GM12878 (cell line): ENCODE data around the gene RFLNA. TPM values are rescaled to one million over a fixed set of nuclear protein-coding genes. Genes with fewer than 3 reads are reported as not detected.

Experiments
- ATAC-seq: fragments of 200-7000 bp; cut with Tn5 transposase; 3 replicates; pipeline ENCODE4 v1.9.1; 2020; ENCODE audit warnings: mild to moderate bottlenecking, moderate library complexity
- BruUV-seq: library from RNA; stranded (reverse); fragments of 400-500 nt; replicated peaks from 2 replicates; lab custom pipeline; 2021; lab: Mats Ljungman, UMichigan
- CTCF ChIA-PET: fragments of 300-600 bp; sonication (Branson Sonifier 250); formaldehyde crosslinking; extraction: SDS; loops from one replicate; lab custom pipeline; 2021; ENCODE audit warnings: inconsistent platforms; lab: Yijun Ruan, JAX
- POLR2A ChIA-PET: fragments of 350-600 bp; formaldehyde crosslinking; extraction: SDS; loops from one replicate; lab custom pipeline; 2021; ENCODE audit warnings: inconsistent platforms; lab: Charles Lee
- RAD21 ChIA-PET: fragments of 300-600 bp; sonication (Branson Sonifier 250); formaldehyde crosslinking; loops from one replicate; lab custom pipeline; 2023; ENCODE audit warnings: antibody characterized with exemption; ENCODE audit not compliant: unreplicated experiment; lab: Charles Lee
- SMC1A ChIA-PET: fragments of 300-600 bp; sonication (Branson Sonifier 250); formaldehyde crosslinking; loops from one replicate; lab custom pipeline; 2023; ENCODE audit not compliant: unreplicated experiment, uncharacterized antibody; lab: Charles Lee
- DNase-seq: peaks from one replicate; pipeline ENCODE4 v3.0.0-alpha.2; 2011; ENCODE audit warnings: low read depth, low spot score
- FAIRE-seq: peaks from 3 replicates; lab custom pipeline; 2011; peaks lifted over from hg19 to GRCh38; lab: Jason Lieb, UNC
- H2AFZ ChIP-seq: 2 replicates; pipeline ENCODE4 v1.6.0; 2011; ENCODE audit warnings: low read depth, low read length, control low read depth; ENCODE audit not compliant: control insufficient read depth
- H3K27ac ChIP-seq: 2 replicates; pipeline ENCODE4 v1.5.1; 2011; ENCODE audit warnings: control low read depth; ENCODE audit not compliant: control insufficient read depth, insufficient read depth
- H3K27me3 ChIP-seq, 2 experiments: replicated peaks in 1 of 2; 2 replicates each; pipeline versions ENCODE4 v1.6.0 to v1.6.1; 2011; ENCODE audit warnings: low read length in 1 of 2; ENCODE audit not compliant: control insufficient read depth in 2 of 2, insufficient read depth in 2 of 2
- H3K36me3 ChIP-seq, 2 experiments: 2 replicates each; pipeline ENCODE4 v1.5.1; 2011; ENCODE audit warnings: low read length in 1 of 2; ENCODE audit not compliant: control insufficient read depth in 2 of 2, insufficient read depth in 2 of 2
- H3K4me1 ChIP-seq: 2 replicates; pipeline ENCODE4 v1.6.1; 2011; ENCODE audit warnings: mild to moderate bottlenecking, low read length, moderate library complexity, mixed read lengths; ENCODE audit not compliant: control insufficient read depth, insufficient read depth
- H3K4me2 ChIP-seq: 2 replicates; pipeline ENCODE4 v1.6.0; 2011; ENCODE audit warnings: control low read depth; ENCODE audit not compliant: control insufficient read depth, insufficient read depth
- H3K4me3 ChIP-seq: fragments of 200-600 bp; sonication (generic); 2 replicates; pipeline ENCODE4 v1.5.1; 2016
- H3K79me2 ChIP-seq: 2 replicates; pipeline ENCODE4 v1.6.0; 2011; ENCODE audit warnings: low read length; ENCODE audit not compliant: control insufficient read depth, insufficient read depth
- H3K9ac ChIP-seq: 2 replicates; pipeline ENCODE4 v1.8.0; 2011; ENCODE audit warnings: low read length, control low read depth, mixed read lengths; ENCODE audit not compliant: control insufficient read depth, insufficient read depth
- H3K9me3 ChIP-seq: replicated peaks from 3 replicates; pipeline ENCODE4 v1.5.1; 2011; ENCODE audit warnings: mild to moderate bottlenecking, low read length; ENCODE audit not compliant: control insufficient read depth, insufficient read depth
- H4K20me1 ChIP-seq: 2 replicates; pipeline ENCODE4 v1.6.0; 2011; ENCODE audit not compliant: control insufficient read depth, insufficient read depth
- CHD2 ChIP-seq: IDR thresholded peaks from 2 replicates; pipeline ENCODE4 v1.6.1; 2011; ENCODE audit warnings: low read depth, low read length, improper control_type of control experiment, borderline replicate concordance
- EED ChIP-seq: sonication (generic); IDR thresholded peaks from 2 replicates; pipeline ENCODE4 v1.6.1; 2016; ENCODE audit warnings: antibody characterized with exemption, low read depth
- FOXM1 ChIP-seq: IDR thresholded peaks from 2 replicates; pipeline ENCODE4 v1.6.1; 2012; ENCODE audit warnings: low read depth, mild to moderate bottlenecking, inconsistent platforms, low read length, moderate library complexity
- HDAC6 ChIP-seq: fragments of 200-600 bp; sonication (generic); IDR thresholded peaks from one replicate; pipeline ENCODE4 v1.8.0; 2017; ENCODE audit warnings: antibody characterized with exemption; ENCODE audit not compliant: unreplicated experiment
- HDGF ChIP-seq: fragments of 450-650 bp; IDR thresholded peaks from 2 replicates; pipeline ENCODE4 v1.6.1; 2016; ENCODE audit warnings: antibody characterized with exemption
- NBN ChIP-seq: fragments of 450-650 bp; IDR thresholded peaks from 2 replicates; pipeline ENCODE4 v1.6.1; 2016
- NFIC ChIP-seq: IDR thresholded peaks from 2 replicates; pipeline ENCODE4 v1.6.1; 2012; ENCODE audit warnings: low read depth, mild to moderate bottlenecking, inconsistent platforms, low read length, moderate library complexity
- NFYA ChIP-seq: IDR thresholded peaks from 2 replicates; pipeline ENCODE4 v1.6.1; 2011; ENCODE audit warnings: low read depth, mild to moderate bottlenecking, low read length, improper control_type of control experiment, borderline replicate concordance
- NR2C2 ChIP-seq: IDR thresholded peaks from 2 replicates; pipeline ENCODE4 v1.6.1; 2011; ENCODE audit warnings: borderline replicate concordance, low read depth; ENCODE audit not compliant: control insufficient read depth, insufficient read length
- STAT3 ChIP-seq: IDR thresholded peaks from 2 replicates; pipeline ENCODE4 v1.6.1; 2011; ENCODE audit warnings: low read depth, low read length, improper control_type of control experiment
- WRNIP1 ChIP-seq: IDR thresholded peaks from 2 replicates; pipeline ENCODE4 v1.6.1; 2011; ENCODE audit warnings: low read depth, low read length, improper control_type of control experiment, borderline replicate concordance
- ZNF207 ChIP-seq: fragments of 450-650 bp; IDR thresholded peaks from 2 replicates; pipeline ENCODE4 v1.6.1; 2014; ENCODE audit warnings: antibody characterized with exemption, mild to moderate bottlenecking, borderline replicate concordance
- ZNF24 ChIP-seq: fragments of 450-650 bp; IDR thresholded peaks from 2 replicates; pipeline ENCODE4 v1.6.1; 2017; ENCODE audit warnings: antibody characterized with exemption, mild to moderate bottlenecking
- WGBS: methylation state at CpG from one replicate; pipeline ENCODE4 v1.1.6; 2016; ENCODE audit warnings: low lambda C conversion rate; ENCODE audit not compliant: insufficient replicate concordance, insufficient coverage; ENCODE audit errors: missing lambda C conversion rate; 5-methylcytosine and 5-hydroxymethylcytosine counted together
- in situ Hi-C: fragments of 300-500 bp; cut with MboI; formaldehyde crosslinking; loops from 9 replicates; pipeline ENCODE4 v1.14.3; 2018; ENCODE audit warnings: mixed read lengths
- intact Hi-C: fragments of 100-400 bp; cut with micrococcal nuclease; formaldehyde crosslinking; loops from one replicate; pipeline ENCODE4 v1.14.2; 2022; ENCODE audit not compliant: unreplicated experiment
- polyA plus RNA-seq, 11 experiments: library from polyadenylated mRNA; depleted of rRNA in 4 of 11; unstranded in 6 of 11; stranded (reverse) in 5 of 11; fragments of >200 nt; fragmentation: Nextera tagmentation in 4 of 11; fragmentation: Illumina TruSeq in 1 of 11; extraction: Ambion mirVana in 4 of 11; extraction: Trizol in 1 of 11; gene quantifications; 1 replicate in 1 of 11; 2 replicates in 10 of 11; pipeline versions ENCODE4 v1.2.1 to v1.2.3, GENCODE V29; 2011 to 2016; ENCODE audit warnings: inconsistent platforms in 2 of 11, missing spikeins in 2 of 11, low read depth in 1 of 11
- total RNA-seq, 4 experiments: library from RNA; depleted of rRNA in 3 of 4; stranded (reverse); fragments of >200 nt in 3 of 4; fragmentation: Illumina TruSeq in 1 of 4; extraction: Trizol in 1 of 4; gene quantifications; 2 replicates each; pipeline versions ENCODE4 v1.2.1 to v1.2.3, GENCODE V29; 2013 to 2021
- TF ChIP-seq, protein P1 (sequence below): fragments of 450-650 bp; IDR thresholded peaks from 2 replicates; pipeline ENCODE4 v1.6.1; 2018; ENCODE audit warnings: borderline replicate concordance, mild to moderate bottlenecking; ENCODE audit not compliant: partially characterized antibody
- TF ChIP-seq, protein P2 (sequence below): IDR thresholded peaks from 2 replicates; pipeline ENCODE4 v1.6.1; 2011; ENCODE audit warnings: borderline replicate concordance, low read depth, mild to moderate bottlenecking, moderate library complexity, mixed read lengths, low read length; ENCODE audit not compliant: insufficient read depth; ENCODE audit errors: extremely low read length
- TF ChIP-seq, protein P3 (sequence below): IDR thresholded peaks from 2 replicates; pipeline ENCODE4 v1.6.1; 2011; ENCODE audit warnings: borderline replicate concordance, low read depth, mild to moderate bottlenecking, moderate library complexity, low read length; ENCODE audit not compliant: insufficient read depth, poor library complexity, severe bottlenecking

The RFLNA gene
- total and polyA plus RNA-seq, 10 of the 15 experiments (the other 5 are each of a cell fraction or from before 2014, with no cell fraction given) = 0.08 TPM; not detected in 9

- POLR2A ChIA-PET = no interaction called here
- H3K79me2 ChIP-seq = no peaks in the 10 kb centered on the region
- no peak for ATAC-seq
- no peaks in the 10 kb centered on the region for H3K4me1 ChIP-seq
- BruUV-seq = no TSS peak
- no peaks in the 10 kb centered on the region for H3K9me3 ChIP-seq
- CTCF ChIA-PET = no interaction called here
- no peak overlapping the region for H3K4me2 ChIP-seq
- no peaks in the 10 kb centered on the region for H3K27me3 ChIP-seq
- WGBS = 82% methylated on average over 9 of the region's 9 CpGs
- RAD21 ChIA-PET = no interaction called here
- no peak overlapping the region for H3K27ac ChIP-seq
- H4K20me1 ChIP-seq = no peaks in the 10 kb centered on the region; the same call in 1 of the 2 replicates
- in situ Hi-C loops = loop anchor here (25.0 kb wide), 1 partner anchor 409 kb away; no protein-coding TSS in a partner anchor
- SMC1A ChIA-PET = interaction anchor here (1.0 kb wide), 1 partner anchor 412 kb away, joined by 3 read pairs; no protein-coding TSS in a partner anchor
- H3K36me3 ChIP-seq = peaks cover 24 to 50% of the 10 kb centered on the region in 2 experiments; a peak in 3 of 4 replicates
- no peak overlapping the region for H2AFZ ChIP-seq
- no peak for DNase-seq
- intact Hi-C loops = no loop called here
- no peak overlapping the region for H3K4me3 ChIP-seq
- no peak overlapping the region for H3K9ac ChIP-seq
- FAIRE-seq = no peak
- TF ChIP-seq ZNF24 (no peak), CHD2 (no peak), NBN (no peak), NFYA (no peak), HDGF (no peak), NR2C2 (no peak), HDAC6 (no peak), WRNIP1 (no peak), FOXM1 (no peak), EED (no peak), ZNF207 (no peak), NFIC (no peak), STAT3 (no peak)
- TF ChIP-seq, protein P1, sequence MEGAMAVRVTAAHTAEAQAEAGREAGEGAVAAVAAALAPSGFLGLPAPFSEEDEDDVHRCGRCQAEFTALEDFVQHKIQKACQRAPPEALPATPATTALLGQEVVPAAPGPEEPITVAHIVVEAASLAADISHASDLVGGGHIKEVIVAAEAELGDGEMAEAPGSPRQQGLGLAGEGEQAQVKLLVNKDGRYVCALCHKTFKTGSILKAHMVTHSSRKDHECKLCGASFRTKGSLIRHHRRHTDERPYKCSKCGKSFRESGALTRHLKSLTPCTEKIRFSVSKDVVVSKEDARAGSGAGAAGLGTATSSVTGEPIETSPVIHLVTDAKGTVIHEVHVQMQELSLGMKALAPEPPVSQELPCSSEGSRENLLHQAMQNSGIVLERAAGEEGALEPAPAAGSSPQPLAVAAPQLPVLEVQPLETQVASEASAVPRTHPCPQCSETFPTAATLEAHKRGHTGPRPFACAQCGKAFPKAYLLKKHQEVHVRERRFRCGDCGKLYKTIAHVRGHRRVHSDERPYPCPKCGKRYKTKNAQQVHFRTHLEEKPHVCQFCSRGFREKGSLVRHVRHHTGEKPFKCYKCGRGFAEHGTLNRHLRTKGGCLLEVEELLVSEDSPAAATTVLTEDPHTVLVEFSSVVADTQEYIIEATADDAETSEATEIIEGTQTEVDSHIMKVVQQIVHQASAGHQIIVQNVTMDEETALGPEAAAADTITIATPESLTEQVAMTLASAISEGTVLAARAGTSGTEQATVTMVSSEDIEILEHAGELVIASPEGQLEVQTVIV = no peak
- TF ChIP-seq, protein P2, sequence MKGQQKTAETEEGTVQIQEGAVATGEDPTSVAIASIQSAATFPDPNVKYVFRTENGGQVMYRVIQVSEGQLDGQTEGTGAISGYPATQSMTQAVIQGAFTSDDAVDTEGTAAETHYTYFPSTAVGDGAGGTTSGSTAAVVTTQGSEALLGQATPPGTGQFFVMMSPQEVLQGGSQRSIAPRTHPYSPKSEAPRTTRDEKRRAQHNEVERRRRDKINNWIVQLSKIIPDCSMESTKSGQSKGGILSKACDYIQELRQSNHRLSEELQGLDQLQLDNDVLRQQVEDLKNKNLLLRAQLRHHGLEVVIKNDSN = no peak
- TF ChIP-seq, protein P3, sequence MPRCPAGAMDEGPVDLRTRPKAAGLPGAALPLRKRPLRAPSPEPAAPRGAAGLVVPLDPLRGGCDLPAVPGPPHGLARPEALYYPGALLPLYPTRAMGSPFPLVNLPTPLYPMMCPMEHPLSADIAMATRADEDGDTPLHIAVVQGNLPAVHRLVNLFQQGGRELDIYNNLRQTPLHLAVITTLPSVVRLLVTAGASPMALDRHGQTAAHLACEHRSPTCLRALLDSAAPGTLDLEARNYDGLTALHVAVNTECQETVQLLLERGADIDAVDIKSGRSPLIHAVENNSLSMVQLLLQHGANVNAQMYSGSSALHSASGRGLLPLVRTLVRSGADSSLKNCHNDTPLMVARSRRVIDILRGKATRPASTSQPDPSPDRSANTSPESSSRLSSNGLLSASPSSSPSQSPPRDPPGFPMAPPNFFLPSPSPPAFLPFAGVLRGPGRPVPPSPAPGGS = no peak
These were observed 57.9 kb downstream of the RFLNA start for GRCh38 chr12:124352839-124353238.
